ENCODE results near the gene TSHZ1.

TSHZ1 gene

GRCh38 chr18:75275226-75275625, 64.6 kb downstream of the TSHZ1 start:
- Histone ChIP-seq H3K4me3 (ENCODE audit: low read length) (no peak overlapping the region), H3K36me3 (replicated peaks; ENCODE audit: low read depth, low read length) (peaks cover 33% of the 10 kb centered on the region), H3K27me3 (ENCODE audit: low read depth, low read length) (no peaks in the 10 kb centered on the region), H3K79me2 (ENCODE audit: low read length) (peaks cover 94% of the 10 kb centered on the region), H3K9ac (ENCODE audit: low read length) (no peak overlapping the region), H2AFZ (ENCODE audit: low read depth, low read length) (no peak overlapping the region), H3K4me2 (ENCODE audit: low read length) (no peak overlapping the region), H3K27ac (ENCODE audit: low read length) (no peak overlapping the region), H3K9me3 (ENCODE audit: insufficient read depth, low read length) (no peaks in the 10 kb centered on the region), H4K20me1 (ENCODE audit: insufficient read depth, low read length) (peaks cover 17% of the 10 kb centered on the region; the same call in 1 of the 2 replicates), H3K4me1 (ENCODE audit: low read length) (peaks cover 11% of the 10 kb centered on the region)
- no peak for TF ChIP-seq EZH2phosphoT487 (IDR thresholded peaks at IDR 0.05; ENCODE audit: low read depth)
- TF ChIP-seq, protein P1, sequence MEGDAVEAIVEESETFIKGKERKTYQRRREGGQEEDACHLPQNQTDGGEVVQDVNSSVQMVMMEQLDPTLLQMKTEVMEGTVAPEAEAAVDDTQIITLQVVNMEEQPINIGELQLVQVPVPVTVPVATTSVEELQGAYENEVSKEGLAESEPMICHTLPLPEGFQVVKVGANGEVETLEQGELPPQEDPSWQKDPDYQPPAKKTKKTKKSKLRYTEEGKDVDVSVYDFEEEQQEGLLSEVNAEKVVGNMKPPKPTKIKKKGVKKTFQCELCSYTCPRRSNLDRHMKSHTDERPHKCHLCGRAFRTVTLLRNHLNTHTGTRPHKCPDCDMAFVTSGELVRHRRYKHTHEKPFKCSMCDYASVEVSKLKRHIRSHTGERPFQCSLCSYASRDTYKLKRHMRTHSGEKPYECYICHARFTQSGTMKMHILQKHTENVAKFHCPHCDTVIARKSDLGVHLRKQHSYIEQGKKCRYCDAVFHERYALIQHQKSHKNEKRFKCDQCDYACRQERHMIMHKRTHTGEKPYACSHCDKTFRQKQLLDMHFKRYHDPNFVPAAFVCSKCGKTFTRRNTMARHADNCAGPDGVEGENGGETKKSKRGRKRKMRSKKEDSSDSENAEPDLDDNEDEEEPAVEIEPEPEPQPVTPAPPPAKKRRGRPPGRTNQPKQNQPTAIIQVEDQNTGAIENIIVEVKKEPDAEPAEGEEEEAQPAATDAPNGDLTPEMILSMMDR (IDR thresholded peaks at IDR 0.05; ENCODE audit: low read depth, low read length) = no peak

DNA sequence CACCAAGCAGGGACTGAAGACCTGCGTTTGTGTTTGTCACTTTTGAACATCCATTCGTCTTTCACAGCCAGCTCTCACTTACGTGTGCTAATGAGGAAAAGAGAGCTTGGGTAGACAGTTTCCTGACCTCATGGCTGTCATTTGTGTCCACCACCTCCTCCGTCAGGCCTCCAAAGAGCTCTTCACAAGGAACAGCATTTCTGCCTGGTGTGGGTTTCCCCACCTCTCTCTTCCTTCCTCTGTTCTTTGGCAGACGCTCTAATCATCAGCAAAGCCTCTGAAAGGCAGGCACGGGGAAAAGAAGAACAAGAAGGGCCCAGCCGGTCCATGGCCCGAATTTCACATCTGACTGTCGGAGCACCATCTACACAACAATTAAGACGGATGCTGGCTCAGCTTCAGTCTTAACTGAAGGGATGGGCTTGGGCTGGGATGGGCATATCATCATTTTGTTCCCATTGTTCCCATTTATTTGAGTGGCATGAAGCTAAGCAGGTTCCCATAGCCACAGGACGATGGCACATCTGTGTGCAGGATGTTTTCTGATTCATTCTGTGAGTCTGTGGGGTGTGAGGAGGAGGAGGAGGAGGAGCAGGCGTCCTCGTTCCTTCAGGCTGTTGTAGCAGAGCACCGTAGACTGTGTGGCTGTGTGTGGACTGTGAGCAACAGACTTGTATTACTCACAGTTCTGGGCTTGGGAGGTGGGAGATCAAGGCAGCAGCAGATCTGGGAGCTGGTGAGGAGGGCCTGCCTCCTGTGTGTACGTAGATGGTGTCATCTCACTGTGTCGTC, 66.4 kb downstream of the TSHZ1 start:
- H3K9ac ChIP-seq (ENCODE audit: low read length) = no peak overlapping the region
- no peak overlapping the region for H2AFZ ChIP-seq (ENCODE audit: low read depth, low read length)
- H3K4me2 ChIP-seq (ENCODE audit: low read length) = no peak overlapping the region
- peaks cover 95% of the 10 kb centered on the region for H3K79me2 ChIP-seq (ENCODE audit: low read length)
- peaks cover 18% of the 10 kb centered on the region for H3K36me3 ChIP-seq (replicated peaks; ENCODE audit: low read depth, low read length)
- no peaks in the 10 kb centered on the region for H3K9me3 ChIP-seq (ENCODE audit: insufficient read depth, low read length)
- H3K4me3 ChIP-seq (ENCODE audit: low read length) = no peak overlapping the region
- H3K27ac ChIP-seq (ENCODE audit: low read length) = no peak overlapping the region
- H4K20me1 ChIP-seq (ENCODE audit: insufficient read depth, low read length) = peaks cover 28% of the 10 kb centered on the region
- no peak for TF ChIP-seq EZH2phosphoT487 (IDR thresholded peaks at IDR 0.05; ENCODE audit: low read depth)
- TF ChIP-seq, protein P1 (IDR thresholded peaks at IDR 0.05; ENCODE audit: low read depth, low read length) = no peak
- H3K27me3 ChIP-seq (ENCODE audit: low read depth, low read length) = no peaks in the 10 kb centered on the region
- no peaks in the 10 kb centered on the region for H3K4me1 ChIP-seq (ENCODE audit: low read length)

- peaks cover 33% of the 10 kb centered on the region for H4K20me1 ChIP-seq (ENCODE audit: insufficient read depth, low read length)
- no peaks in the 10 kb centered on the region for H3K9me3 ChIP-seq (ENCODE audit: insufficient read depth, low read length)
- peaks cover 19% of the 10 kb centered on the region for H3K36me3 ChIP-seq (replicated peaks; ENCODE audit: low read depth, low read length)
- H3K4me3 ChIP-seq (ENCODE audit: low read length) = no peak overlapping the region
- H2AFZ ChIP-seq (ENCODE audit: low read depth, low read length) = no peak overlapping the region
- TF ChIP-seq EZH2phosphoT487 (IDR thresholded peaks at IDR 0.05; ENCODE audit: low read depth) = no peak
- TF ChIP-seq, protein P1 (IDR thresholded peaks at IDR 0.05; ENCODE audit: low read depth, low read length) = no peak
- no peak overlapping the region for H3K4me2 ChIP-seq (ENCODE audit: low read length)
- no peaks in the 10 kb centered on the region for H3K27me3 ChIP-seq (ENCODE audit: low read depth, low read length)
- H3K4me1 ChIP-seq (ENCODE audit: low read length) = no peaks in the 10 kb centered on the region
- H3K9ac ChIP-seq (ENCODE audit: low read length) = no peak overlapping the region
- peaks cover 95% of the 10 kb centered on the region for H3K79me2 ChIP-seq (ENCODE audit: low read length)
- H3K27ac ChIP-seq (ENCODE audit: low read length) = no peak overlapping the region
Observed at GRCh38 chr18:75277610-75277928, 67.0 kb downstream of the TSHZ1 start.

DNA sequence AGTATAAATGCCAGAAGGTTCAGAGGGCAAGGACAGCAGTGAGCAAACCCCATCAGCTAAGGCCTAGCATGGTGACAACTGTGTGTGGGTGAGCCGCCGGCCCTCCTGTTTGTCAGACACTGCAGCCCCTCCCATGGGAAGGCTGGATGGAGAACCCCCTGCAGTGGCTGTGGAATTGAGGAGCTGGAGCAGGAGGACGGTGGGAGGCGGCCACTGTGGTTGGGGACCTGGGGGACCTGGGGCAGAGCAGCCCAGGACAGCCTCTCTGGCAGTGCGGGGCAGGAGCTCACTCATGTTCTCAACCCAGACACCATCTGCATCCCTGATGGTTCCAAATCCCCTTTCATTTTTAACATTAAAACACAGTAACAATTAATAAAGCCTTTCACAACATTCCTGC, 68.8 kb downstream of the TSHZ1 start:
- Histone ChIP-seq H3K4me2 (ENCODE audit: low read length) (no peak overlapping the region), H3K9me3 (ENCODE audit: insufficient read depth, low read length) (no peaks in the 10 kb centered on the region), H2AFZ (ENCODE audit: low read depth, low read length) (no peak overlapping the region), H3K27me3 (ENCODE audit: low read depth, low read length) (no peaks in the 10 kb centered on the region), H3K9ac (ENCODE audit: low read length) (no peak overlapping the region), H4K20me1 (ENCODE audit: insufficient read depth, low read length) (peaks cover 50% of the 10 kb centered on the region), H3K4me1 (ENCODE audit: low read length) (no peaks in the 10 kb centered on the region), H3K79me2 (ENCODE audit: low read length) (peaks cover 94% of the 10 kb centered on the region), H3K36me3 (replicated peaks; ENCODE audit: low read depth, low read length) (peaks cover 11% of the 10 kb centered on the region), H3K27ac (ENCODE audit: low read length) (no peak overlapping the region), H3K4me3 (ENCODE audit: low read length) (no peak overlapping the region)
- TF ChIP-seq EZH2phosphoT487 (IDR thresholded peaks at IDR 0.05; ENCODE audit: low read depth) = no peak
- TF ChIP-seq, protein P1 (IDR thresholded peaks at IDR 0.05; ENCODE audit: low read depth, low read length) = no peak

Data from OCI-LY3 (cell line).